Measurements from ENCODE around the gene UCMA. TPM values are rescaled to one million over a fixed set of nuclear protein-coding genes. Genes with fewer than 3 reads are reported as not detected.
A peak's percentile ranks its signal among the peaks of the same experiment; 100 is the strongest.

The UCMA gene
- total RNA-seq, 1 donor from 2014 or later, result not detected

GRCh38 chr10:13184730-13185514 is 49.3 kb downstream of the UCMA start:
- peak; percentile 3 for DNase-seq

- DNase-seq, result no peak
Observed at GRCh38 chr10:13184276-13184675, 49.9 kb downstream of the UCMA start.

GRCh38 chr10:13183625-13184024 is 50.5 kb downstream of the UCMA start:
- no peak for DNase-seq

GRCh38 chr10:13182424-13182823 is 51.8 kb downstream of the UCMA start:
- DNase-seq, result no peak

GRCh38 chr10:13180788-13181187 is 53.4 kb downstream of the UCMA start:
- DNase-seq, result no peak

- DNase-seq, result no peak
Observed at GRCh38 chr10:13173616-13174015, 60.6 kb downstream of the UCMA start.

Small RNA genes lying within 50 kb of the gene (small RNA-seq; reads per million reads assigned to genes)
- gene RNU6-6P (ENCODE audit: low replicate concordance), result 0.08 reads per million

Other genes with a start within 250 kb of the UCMA start
- 15.0 TPM for gene CCDC3, start 232.7 kb downstream of the UCMA start, total RNA-seq
- 29.5 TPM for gene OPTN, start 134.2 kb downstream of the UCMA start, total RNA-seq
- 4.2 TPM for gene MCM10, start 72.8 kb downstream of the UCMA start, total RNA-seq
- gene PHYH, start 65.7 kb upstream of the UCMA start, total RNA-seq, result 62.1 TPM
- 56.5 TPM for gene SEPHS1, start 113.9 kb upstream of the UCMA start, total RNA-seq

Data from tongue (tissue), 3 donors.